Subcutaneous adipose tissue (tissue), 4 donors: ENCODE measurements around the gene LHFPL6. TPM values are rescaled to one million over a fixed set of nuclear protein-coding genes. Genes with fewer than 3 reads are reported as not detected.

Source experiments
- total RNA-seq, 4 donors: library from RNA; depleted of rRNA; stranded (reverse); fragments of >200 nt; gene quantifications; one replicate each; pipeline ENCODE4 v1.1.0, GENCODE V29; 2016
- TF ChIP-seq, protein P1 (sequence below): fragments of 450-650 bp; IDR thresholded peaks from one replicate; pipeline ENCODE4 v1.5.1; 2016; ENCODE audit warnings: low read depth, mild to moderate bottlenecking, control low read depth, antibody characterized with exemption, moderate library complexity

LHFPL6 gene
- total RNA-seq, 4 donors from 2014 or later: 75.2 to 106 (median 90.4) TPM

DNA sequence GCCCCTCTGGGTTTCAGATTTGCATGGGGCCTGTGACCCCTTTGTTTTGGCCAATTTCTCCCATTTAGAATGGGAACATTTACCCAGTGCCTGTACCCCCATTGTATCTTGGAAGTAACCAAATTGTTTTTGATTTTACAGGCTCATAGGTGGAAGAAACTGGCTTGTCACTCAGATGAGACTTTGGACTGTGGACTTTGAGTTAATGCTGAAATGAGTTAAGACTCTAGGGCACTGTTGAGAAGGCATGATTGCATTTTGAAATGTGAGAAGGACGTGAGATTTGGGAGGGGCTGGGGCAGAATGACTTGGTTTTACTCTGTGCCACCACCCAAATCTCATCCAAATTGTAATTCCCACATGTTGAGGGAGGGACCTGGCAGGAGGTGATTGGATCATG is 306.0 kb downstream of the LHFPL6 start:
- TF ChIP-seq, protein P1, sequence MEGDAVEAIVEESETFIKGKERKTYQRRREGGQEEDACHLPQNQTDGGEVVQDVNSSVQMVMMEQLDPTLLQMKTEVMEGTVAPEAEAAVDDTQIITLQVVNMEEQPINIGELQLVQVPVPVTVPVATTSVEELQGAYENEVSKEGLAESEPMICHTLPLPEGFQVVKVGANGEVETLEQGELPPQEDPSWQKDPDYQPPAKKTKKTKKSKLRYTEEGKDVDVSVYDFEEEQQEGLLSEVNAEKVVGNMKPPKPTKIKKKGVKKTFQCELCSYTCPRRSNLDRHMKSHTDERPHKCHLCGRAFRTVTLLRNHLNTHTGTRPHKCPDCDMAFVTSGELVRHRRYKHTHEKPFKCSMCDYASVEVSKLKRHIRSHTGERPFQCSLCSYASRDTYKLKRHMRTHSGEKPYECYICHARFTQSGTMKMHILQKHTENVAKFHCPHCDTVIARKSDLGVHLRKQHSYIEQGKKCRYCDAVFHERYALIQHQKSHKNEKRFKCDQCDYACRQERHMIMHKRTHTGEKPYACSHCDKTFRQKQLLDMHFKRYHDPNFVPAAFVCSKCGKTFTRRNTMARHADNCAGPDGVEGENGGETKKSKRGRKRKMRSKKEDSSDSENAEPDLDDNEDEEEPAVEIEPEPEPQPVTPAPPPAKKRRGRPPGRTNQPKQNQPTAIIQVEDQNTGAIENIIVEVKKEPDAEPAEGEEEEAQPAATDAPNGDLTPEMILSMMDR: no peak

DNA sequence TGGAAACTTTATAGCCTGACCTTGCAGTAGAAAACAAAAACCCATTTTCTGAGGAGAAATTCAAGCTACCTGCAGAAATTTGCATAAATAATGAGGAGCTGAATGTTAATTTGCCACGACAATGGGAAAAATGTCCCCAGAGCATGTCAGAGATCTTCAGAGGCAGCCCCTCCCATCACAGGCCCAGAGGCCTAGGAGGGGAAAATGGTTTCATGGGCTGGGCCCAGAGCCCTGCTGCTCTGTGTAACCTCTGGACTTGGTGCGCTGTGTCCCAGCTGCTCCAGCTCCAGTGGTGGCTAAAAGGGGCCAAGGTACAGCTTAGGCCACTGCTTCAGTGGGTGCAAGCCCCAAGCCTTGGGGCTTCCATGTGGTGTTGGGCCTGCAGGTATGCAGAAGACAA is 306.8 kb downstream of the LHFPL6 start:
- TF ChIP-seq, protein P1: no peak

Other genes starting within 250 kb of the LHFPL6 start
- gene COG6, start 52.5 kb upstream of the LHFPL6 start, total RNA-seq: 10 to 100 TPM; 16.8 to 27.0 (median 22.8) TPM